Fibroblast of skin of back (primary cell): ENCODE results near the gene DDOST.
"Not testable (repeated sequence)": the region's sequence is repeated elsewhere in the genome, so short reads cannot be mapped to it uniquely, and the experiment has no call there.

Experiments
- DNase-seq: peaks from one replicate; pipeline ENCODE4 v3.0.0-alpha.2; 2013

DDOST gene

DNA sequence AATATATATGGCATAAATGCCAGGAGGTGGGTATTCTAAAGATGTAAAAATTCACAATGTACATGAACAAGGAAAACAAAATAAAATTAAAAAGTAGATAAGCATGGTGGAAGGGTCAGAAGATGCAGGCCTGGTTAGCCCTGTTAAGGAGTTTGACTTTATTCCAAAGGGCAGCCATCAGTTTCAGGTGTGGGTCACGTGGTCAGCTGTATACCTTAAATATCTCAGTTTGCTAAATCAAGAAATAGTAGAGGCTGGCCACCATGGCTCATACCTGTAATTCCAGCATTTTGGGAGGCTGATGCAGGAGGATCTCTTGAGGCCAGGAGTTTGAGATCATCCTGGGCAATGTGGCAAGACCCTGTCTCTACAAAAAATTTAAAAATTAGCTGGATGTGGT lies 36.5 kb downstream of the DDOST start:
- no peak for DNase-seq

DNA sequence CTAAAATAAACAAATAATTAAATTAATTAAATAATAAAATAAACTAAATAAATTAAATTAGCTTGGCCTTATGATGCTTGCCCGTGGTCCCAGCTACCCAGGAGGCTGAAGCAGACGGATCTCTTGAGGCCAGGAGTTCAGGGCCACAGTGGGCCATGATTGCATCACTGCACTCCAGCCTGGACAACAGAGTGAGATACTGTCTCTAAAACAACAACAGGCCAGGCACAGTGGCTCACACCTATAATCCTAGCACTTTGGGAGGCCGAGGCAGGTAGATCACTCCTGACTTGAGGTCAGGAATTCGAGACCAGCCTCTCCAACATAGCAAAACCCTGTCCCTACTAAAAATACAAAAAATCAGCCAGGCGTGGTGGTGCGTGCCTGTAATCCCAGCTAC lies 40.2 kb downstream of the DDOST start:
- no peak for DNase-seq

DNA sequence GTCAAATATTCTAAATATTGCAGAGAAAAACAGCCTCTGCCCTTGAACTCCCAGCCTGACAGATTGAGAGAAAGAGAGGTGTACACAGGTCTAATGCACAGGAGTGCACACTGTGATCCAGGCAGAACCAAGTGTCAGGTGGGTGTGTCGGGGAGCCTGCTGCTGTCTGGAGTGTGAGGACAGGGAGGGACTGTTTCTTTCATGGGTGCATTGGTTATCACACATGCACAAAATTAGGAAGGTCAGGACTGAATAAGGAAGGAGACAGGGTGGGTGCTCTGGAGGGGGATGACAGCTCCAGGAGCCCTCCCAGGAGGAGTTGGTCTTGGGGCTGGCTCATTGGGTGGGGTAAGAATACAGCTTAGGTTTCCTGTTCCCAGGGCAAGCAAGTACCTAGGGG lies 41.2 kb downstream of the DDOST start:
- no peak for DNase-seq

DNA sequence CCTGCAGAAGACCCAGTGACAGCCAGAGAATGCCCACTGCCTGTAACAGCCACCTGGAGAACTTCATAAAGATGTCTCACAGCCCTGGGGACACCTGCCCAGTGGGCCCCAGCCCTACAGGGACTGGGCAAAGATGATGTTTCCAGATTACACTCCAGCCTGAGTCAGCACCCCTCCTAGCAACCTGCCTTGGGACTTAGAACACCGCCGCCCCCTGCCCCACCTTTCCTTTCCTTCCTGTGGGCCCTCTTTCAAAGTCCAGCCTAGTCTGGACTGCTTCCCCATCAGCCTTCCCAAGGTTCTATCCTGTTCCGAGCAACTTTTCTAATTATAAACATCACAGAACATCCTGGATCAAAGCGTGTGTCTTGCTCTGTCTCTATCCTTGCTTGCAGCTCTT lies 42.6 kb downstream of the DDOST start:
- no peak for DNase-seq

DNA sequence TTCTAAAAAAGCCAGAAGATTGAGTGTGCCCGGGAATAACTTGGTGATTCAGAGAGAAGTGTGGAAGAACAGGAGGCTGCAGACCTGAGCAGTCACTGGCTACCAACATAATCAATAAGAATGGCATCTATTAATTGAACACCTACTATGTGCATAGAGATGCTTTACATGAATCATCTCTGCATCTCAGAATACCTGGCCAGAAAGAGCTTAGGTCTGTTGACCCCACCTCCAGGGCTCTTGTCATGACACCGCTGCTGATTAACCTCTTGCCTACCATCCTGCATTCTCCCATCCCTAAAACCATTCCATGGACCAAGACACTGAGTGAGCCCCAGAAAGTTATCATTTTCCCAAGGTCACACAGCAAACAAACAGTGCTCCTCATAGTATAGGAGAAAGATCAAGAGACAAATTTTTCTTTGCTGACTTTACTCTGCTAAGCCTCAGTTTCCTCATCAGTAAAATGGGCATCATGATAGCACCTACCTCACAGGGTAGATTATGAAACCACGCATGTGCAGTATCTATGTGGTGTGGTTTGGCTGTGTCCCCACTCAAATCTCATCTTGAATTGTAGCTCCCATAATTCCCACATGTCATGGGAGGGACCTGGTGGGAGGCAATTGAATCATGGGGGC lies 44.2 kb downstream of the DDOST start:
- DNase-seq, result no peak

DNA sequence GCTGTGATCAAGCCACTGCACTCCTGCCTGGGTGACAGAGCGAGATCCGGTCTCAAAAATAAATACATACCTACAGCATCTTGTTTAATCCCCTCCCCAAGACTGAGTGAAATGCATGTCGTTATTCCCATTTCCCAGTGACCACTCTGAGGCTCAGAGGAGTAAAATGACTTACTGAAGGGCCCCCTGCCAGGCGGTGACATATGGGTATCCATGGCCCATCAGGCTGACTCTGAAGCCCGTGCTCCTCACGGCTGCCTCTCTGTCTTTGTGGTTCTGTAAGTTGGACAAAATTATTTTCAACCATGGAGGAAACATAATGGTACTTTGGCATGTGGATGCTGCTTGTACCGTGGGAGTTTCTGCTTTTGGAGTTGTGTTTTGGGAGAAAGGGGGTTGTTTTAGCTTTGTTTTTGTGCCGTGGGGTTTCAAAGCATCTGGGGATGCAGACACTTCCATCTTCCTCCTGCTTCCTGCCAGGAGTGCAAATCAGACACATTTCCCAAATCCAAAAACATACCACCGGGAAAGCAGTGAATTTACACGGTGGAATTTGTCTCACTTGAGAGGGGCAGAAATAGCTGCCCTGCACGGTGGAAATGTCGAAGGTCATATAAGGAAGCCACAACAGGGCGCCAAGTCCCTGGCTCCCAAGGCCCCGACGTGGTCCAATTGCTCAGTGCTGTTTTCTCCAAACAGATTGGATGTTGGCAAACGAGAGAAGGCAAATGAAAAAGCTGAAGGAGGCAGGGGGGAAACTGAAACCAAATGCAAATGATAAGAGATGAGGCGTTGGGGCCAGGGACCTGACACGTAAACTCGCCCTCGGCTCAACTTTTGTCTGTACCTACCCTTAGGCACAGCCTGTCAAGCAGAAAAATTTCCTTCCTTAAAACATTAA lies 45.0 kb downstream of the DDOST start:
- DNase-seq, result no peak

DNA sequence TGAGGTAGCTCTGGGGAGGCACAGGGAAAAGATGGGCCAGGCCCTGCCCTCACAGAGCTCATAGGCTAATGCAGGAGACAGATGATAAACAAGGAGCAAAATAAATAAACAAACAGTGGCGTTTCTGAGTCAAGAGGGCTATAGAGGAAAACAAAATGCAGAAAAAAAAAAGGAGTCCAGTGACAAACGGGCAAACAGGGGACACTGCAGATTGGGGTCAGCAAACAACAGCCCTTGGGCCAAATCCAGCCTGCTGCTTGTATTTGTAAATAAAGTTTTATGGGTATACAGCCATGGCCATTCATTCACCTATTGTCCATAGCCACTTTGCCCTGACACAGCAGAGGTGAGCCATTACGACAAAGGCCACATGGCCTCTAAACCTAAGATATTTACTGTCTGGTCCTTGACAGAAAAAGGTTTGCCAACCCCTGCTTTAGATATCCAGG lies 47.0 kb downstream of the DDOST start:
- no peak for DNase-seq

DNA sequence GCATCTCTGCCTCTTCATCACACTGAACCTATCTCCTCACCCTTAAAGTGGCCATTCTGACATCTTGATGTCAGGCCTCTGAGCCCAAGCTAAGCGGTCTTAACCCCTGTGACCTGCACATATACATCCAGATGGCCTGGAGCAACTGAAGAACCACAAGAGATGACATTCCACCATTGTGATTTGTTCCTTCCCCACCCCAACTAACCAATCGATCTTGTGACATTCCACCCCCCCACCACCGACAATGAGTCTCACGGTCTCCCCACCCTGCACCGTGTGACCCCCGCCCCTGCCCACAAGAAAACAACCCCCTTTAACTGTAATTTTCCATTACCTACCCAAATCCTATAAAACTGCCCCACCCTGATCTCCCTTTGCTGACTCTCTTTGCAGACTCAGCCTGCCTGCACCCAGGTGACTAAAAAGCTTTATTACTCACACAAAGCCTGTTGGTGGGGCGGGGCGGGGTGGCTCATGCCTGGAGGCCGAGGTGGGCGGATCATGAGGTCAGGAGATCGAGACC lies 48.9 kb downstream of the DDOST start:
- no peak for DNase-seq

DNA sequence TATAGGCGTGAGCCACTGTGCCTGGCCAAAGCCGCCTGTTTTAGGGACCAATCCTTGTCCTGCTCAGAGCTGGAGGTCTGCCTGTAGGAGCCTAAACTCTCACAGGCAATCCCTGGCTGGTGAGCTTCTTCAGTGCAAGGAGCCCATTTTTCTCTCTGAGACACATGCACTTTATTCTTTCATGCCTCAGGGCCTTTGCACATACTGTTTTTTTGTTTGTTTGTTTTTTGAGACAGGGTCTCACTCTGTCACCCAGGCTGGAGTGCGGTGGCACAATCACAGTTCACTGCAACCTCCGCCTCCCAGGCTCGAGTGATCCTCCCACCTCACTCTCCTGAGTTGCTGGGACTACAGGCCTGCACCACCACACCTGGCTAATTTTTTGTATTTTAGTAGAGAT lies 49.5 kb downstream of the DDOST start:
- DNase-seq, result no peak

DNA sequence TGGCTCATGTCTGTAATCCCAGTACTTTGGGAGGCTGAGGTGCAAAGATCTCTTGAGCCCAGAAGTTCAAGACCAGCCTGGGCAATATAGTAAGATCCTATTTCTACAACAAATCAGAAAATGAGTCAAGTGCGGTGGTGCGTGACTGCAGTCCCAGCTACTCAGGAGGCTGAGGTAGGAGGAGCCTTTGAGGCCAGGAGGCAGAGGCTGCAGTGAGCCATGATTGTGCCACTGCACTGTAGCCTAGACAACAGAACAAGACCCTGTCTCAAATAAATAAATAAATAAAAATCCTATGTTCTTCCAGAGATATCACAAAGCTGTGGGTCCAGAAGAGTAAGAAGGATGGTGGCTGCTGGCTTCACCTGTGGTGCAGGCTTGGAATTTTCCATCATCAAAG lies 50.2 kb downstream of the DDOST start:
- no peak for DNase-seq

DNA sequence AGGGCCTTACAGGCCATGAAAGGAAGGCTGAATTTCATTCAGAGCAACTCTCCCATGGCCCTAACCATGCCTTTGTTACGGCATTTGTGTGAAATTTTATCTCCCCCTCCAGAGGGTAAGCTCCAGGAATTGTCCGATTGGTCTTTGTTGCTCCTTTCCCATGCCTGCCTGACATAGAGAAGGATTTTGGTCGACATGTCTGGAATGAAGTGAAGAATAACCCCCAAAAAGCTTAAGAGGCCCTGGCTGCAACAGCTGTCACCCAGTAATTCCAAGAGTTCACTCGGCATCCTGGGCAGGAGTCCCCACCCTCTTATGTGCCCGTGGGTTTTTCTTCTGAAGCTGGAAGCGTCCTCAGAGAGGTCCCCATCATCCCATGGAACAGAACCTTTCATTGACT lies 51.6 kb downstream of the DDOST start:
- no peak for DNase-seq

DNA sequence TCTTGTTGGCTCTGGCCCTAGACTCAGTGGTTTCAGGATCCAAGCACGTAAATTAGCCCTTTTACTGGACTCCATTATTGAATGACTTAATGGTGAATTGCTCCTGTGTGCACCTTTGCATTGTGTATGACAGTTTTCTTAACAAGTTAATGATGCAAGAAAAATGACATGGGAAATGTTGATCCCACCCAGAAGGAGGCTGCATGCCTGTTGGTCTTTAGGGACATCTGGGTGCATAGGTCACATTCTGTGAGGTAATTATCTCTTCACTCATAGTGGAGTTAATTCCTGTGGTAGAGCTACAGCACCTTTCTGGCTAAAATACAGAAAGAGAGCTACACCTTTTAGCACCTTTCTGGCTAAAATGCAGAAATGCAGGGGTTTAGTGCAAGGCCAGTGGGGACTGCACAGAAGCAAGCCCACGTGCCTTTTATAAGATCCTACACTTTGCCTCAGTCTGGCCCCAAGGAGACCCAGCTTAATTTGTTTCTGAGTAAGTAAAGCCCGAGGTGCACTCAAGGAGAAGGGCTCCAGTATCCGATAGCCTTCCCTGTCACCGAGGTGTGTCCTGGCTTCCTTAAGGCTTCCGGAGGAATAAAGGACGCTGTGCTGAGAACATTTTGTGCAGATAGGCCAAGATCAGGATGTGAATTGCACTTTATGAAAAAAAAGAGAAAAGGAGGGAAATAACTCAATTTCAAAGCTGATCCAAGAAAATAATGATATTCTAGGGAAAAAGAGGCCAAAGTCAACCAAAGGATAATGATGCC lies 54.2 kb downstream of the DDOST start:
- DNase-seq, result not testable (repeated sequence)

DNA sequence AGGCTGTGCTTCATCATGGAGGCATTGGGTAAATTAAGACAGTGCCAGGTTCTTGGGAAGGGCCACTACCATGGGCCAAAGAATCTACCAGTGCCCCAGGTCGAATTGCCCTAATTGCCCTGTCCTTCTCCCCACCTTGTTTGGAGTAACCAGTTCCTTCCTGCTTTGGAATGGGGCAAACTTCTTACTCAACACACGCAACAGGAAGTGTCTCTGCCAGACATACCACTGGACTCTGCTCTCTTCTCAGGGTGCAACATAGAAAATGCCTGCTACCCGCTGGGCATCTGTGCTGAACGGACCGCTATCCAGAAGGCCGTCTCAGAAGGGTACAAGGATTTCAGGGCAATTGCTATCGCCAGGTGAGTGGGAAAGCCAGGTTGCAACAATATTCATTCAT lies 56.5 kb downstream of the DDOST start:
- no peak for DNase-seq

DNA sequence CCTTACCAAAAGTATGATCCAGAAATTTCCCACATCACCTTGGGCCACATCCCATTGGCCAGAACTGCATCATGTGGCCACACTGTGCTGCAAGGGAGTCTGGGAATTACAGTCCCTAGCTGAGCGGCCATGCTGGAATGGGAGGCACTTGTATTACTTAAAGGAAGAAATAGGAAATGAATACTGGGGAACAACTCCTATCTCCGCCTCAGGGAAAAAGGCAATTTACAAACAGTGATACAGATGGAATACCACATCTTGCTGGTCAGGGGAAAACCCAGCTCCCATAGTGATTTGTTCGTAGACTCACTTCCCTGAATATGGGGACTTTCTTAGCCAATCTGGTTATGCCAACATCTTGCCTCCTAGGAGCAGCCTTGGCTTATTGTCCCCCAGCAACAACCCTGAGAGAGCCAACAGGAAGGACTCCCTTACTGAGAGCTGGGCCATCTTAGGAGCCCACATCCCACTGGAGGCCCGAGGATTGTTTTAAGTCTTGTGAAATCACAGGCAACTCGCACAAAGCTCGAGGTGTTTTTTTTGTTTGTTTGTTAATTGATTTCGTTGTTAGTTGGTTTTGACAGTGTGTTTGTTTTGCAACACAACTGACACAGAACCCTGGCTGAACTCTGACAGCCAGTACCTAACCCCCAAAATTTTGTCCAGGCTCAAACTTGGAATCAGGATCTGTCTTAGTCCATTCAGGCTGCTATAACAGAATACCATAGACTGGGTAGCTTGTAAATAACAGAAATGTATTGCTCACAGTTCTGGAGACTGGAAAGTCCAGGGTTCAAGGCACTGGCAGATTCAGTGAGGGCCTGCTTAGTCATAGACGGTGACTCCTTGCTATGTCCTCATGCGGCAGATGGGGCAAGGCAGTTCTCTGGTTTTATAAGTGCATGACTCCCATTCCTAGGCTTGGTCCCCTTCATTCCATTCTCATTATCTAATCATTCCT lies 57.4 kb downstream of the DDOST start:
- peak; percentile 97 for DNase-seq

DNA sequence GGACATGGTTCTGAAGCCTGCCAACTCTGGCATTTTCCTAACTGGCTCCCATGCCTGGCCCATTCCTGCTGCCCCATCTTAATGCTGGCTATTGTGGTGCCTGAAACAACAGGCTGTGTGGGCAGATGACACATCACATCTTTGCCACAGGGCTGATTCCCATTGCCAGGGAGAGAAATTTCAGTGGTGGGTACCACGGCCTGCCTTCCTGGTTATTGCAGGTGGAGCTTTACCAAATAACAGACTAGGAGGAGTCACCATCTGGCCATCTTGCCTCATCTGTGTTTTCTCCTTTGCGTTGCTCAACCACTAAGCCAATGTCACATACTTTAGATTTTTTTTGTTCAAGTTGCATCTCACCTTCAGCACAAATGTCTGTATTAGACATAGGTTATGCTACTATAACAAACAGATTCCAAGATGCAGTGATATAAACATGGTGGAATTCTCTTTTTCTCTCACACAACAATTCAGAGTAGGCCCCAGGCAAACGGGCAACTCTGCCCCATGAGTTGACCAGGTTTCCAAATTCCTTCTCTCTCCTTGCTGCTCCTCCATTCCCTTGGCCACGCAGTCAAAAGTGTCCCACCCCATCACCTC lies 58.2 kb downstream of the DDOST start:
- DNase-seq, result no peak
